ENCODE data around the gene TFPT.

DNA sequence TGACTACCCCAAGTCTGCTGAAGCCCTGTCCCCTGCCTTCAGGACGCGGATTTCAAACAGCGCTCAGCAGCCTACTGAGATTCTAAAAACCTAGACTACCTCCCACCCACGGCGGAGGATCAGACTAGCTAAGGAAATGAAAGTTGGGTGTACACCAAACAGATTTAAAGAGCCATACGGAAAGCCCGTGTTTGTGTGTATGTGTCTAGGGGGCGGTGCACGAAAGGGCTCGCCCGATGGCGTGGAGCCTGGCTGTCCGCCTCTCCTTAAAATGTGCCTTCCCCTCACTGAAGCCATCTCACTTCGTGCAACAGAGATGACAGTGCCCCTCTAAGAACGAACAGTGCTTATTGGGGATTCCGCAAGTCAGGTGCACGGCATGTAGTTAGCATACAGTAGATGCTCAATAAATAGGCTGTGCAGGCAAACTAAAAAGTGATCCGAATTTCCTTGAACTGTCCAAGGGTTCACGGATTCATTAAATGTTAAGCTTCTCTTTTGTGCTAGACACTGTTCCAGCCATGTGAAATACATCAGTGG lies 43.4 kb upstream of the TFPT start:
- TF ChIP-seq CTCF (IDR thresholded peaks at IDR 0.05; ENCODE audit: insufficient read depth, low read depth, low read length) (no peak), EZH2 (IDR thresholded peaks at IDR 0.05; ENCODE audit: insufficient read depth, low read length) (no peak)
